ENCODE data around the gene MAPRE3. TPM values are rescaled to one million over a fixed set of nuclear protein-coding genes. Genes with fewer than 3 reads are reported as not detected.

MAPRE3 gene
- total and polyA plus RNA-seq, 5 donors from 2014 or later: 0.38 to 1.7 (median 0.68) TPM

GRCh38 chr2:27039871-27040270 lies 69.4 kb downstream of the MAPRE3 start:
- H3K27me3 ChIP-seq (ENCODE audit: control insufficient read depth, insufficient read depth, low read length): no peaks in the 10 kb centered on the region
- no peak overlapping the region for H3K4me3 ChIP-seq (ENCODE audit: low read depth, low read length)
- Mint-ChIP-seq H3K27ac (no peak overlapping the region), H3K4me1 (peaks cover 0 to 12% (median 5%) of the 10 kb centered on the region in 4 donors), H3K4me3 (no peak overlapping the region), H3K36me3 (peaks cover 37% of the 10 kb centered on the region), H3K9me3 (no peaks in the 10 kb centered on the region), H3K27me3 (no peaks in the 10 kb centered on the region)
- H3K9me3 ChIP-seq (ENCODE audit: control insufficient read depth in 2 of 2, low read length in 2 of 2): no peaks in the 10 kb centered on the region
- DNase-seq: no peak
- H3K36me3 ChIP-seq (ENCODE audit: control insufficient read depth, insufficient read depth, low read length): peaks cover 60% of the 10 kb centered on the region
- ATAC-seq (ENCODE audit: low read depth in 2 of 2): no peak
- no peaks in the 10 kb centered on the region for H3K4me1 ChIP-seq (ENCODE audit: control insufficient read depth, insufficient read depth, low read length, poor library complexity, severe bottlenecking)
- no peak overlapping the region for H3K27ac ChIP-seq (ENCODE audit: insufficient read depth, low read length, poor library complexity, severe bottlenecking)

DNA sequence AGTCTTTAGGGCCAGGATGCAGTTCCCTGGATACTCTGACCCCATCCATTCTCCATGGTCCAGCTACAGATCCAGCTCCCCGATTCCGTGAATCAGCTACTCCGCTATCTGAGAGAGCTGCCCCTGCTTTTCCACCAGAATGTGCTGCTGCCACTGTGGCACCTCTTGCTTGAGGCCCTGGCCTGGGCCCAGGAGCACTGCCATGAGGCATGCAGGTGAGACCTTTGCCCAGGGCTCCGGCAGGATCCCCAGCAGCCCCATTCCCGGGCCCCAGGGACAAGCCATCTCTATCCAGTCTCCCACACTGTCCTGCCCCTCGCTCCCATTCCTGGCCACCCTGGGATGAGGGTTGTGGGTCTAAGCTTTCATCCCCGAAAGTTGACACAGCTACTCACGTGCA lies 69.8 kb downstream of the MAPRE3 start:
- no peak for ATAC-seq (ENCODE audit: low read depth in 2 of 2)
- H3K9me3 ChIP-seq (ENCODE audit: control insufficient read depth in 2 of 2, low read length in 2 of 2): no peaks in the 10 kb centered on the region
- no peaks in the 10 kb centered on the region for H3K9me3 Mint-ChIP-seq
- no peaks in the 10 kb centered on the region for H3K4me1 ChIP-seq (ENCODE audit: control insufficient read depth, insufficient read depth, low read length, poor library complexity, severe bottlenecking)
- H3K27me3 Mint-ChIP-seq: no peaks in the 10 kb centered on the region
- H3K4me3 ChIP-seq (ENCODE audit: low read depth, low read length): no peak overlapping the region
- no peak overlapping the region for H3K27ac ChIP-seq (ENCODE audit: insufficient read depth, low read length, poor library complexity, severe bottlenecking)
- H3K4me3 Mint-ChIP-seq: no peak overlapping the region
- no peak overlapping the region for H3K27ac Mint-ChIP-seq
- H3K4me1 Mint-ChIP-seq: peaks cover 0 to 8% (median 2%) of the 10 kb centered on the region in 4 donors
- DNase-seq: no peak
- peaks cover 37% of the 10 kb centered on the region for H3K36me3 Mint-ChIP-seq
- no peaks in the 10 kb centered on the region for H3K27me3 ChIP-seq (ENCODE audit: control insufficient read depth, insufficient read depth, low read length)
- H3K36me3 ChIP-seq (ENCODE audit: control insufficient read depth, insufficient read depth, low read length): peaks cover 59% of the 10 kb centered on the region

GRCh38 chr2:27041752-27042151 lies 71.3 kb downstream of the MAPRE3 start:
- H3K27me3 Mint-ChIP-seq: no peaks in the 10 kb centered on the region
- H3K9me3 ChIP-seq (ENCODE audit: control insufficient read depth in 2 of 2, low read length in 2 of 2): no peaks in the 10 kb centered on the region
- H3K4me3 Mint-ChIP-seq: no peak overlapping the region
- H3K27me3 ChIP-seq (ENCODE audit: control insufficient read depth, insufficient read depth, low read length): no peaks in the 10 kb centered on the region
- H3K4me1 Mint-ChIP-seq: peaks cover 0 to 3% (median under 1%) of the 10 kb centered on the region in 4 donors
- peaks cover 31% of the 10 kb centered on the region for H3K36me3 Mint-ChIP-seq
- H3K4me1 ChIP-seq (ENCODE audit: control insufficient read depth, insufficient read depth, low read length, poor library complexity, severe bottlenecking): no peaks in the 10 kb centered on the region
- H3K27ac ChIP-seq (ENCODE audit: insufficient read depth, low read length, poor library complexity, severe bottlenecking): no peak overlapping the region
- H3K27ac Mint-ChIP-seq: peak overlapping the region in 1 of 3 donors; percentile 73
- no peak for DNase-seq
- H3K36me3 ChIP-seq (ENCODE audit: control insufficient read depth, insufficient read depth, low read length): peaks cover 44% of the 10 kb centered on the region
- no peak overlapping the region for H3K4me3 ChIP-seq (ENCODE audit: low read depth, low read length)
- ATAC-seq (ENCODE audit: low read depth in 2 of 2): no peak
- H3K9me3 Mint-ChIP-seq: no peaks in the 10 kb centered on the region

DNA sequence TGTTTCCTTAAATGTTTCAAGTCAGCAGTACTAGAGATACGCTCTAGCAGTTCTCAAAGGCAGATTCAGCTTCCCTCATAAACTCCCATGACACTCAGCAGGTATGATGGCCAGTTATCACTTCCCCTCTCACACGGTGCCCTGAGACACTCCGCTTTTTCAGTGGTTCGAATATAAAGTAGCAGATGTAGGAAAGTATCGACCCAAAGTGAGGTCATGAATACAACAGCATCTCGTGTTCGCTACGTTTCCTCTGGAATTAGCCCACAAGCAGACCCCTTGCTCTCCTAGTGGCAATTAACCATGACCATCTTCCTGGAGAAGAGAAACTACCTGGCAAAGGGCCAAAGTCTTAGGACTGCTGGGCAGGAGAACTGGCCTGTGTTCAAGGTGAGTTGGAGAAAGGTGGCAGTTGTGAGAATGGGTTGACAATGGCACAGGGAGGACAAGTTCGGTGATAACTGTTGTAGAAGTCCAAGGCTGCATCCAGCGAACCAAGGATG lies 71.8 kb downstream of the MAPRE3 start:
- H3K27ac ChIP-seq (ENCODE audit: insufficient read depth, low read length, poor library complexity, severe bottlenecking): no peak overlapping the region
- H3K4me3 ChIP-seq (ENCODE audit: low read depth, low read length): no peak overlapping the region

GRCh38 chr2:27042985-27043634 lies 72.7 kb downstream of the MAPRE3 start:
- Histone ChIP-seq H3K4me1 (ENCODE audit: control insufficient read depth, insufficient read depth, low read length, poor library complexity, severe bottlenecking) (no peaks in the 10 kb centered on the region), H3K4me3 (ENCODE audit: low read depth, low read length) (no peak overlapping the region), H3K27me3 (ENCODE audit: control insufficient read depth, insufficient read depth, low read length) (no peaks in the 10 kb centered on the region), H3K36me3 (ENCODE audit: control insufficient read depth, insufficient read depth, low read length) (peaks cover 31% of the 10 kb centered on the region), H3K9me3 (ENCODE audit: control insufficient read depth in 2 of 2, low read length in 2 of 2) (no peaks in the 10 kb centered on the region), H3K27ac (ENCODE audit: insufficient read depth, low read length, poor library complexity, severe bottlenecking) (no peak overlapping the region)
- DNase-seq: no peak
- Mint-ChIP-seq H3K4me1 (peaks cover 0 to 3% (median under 1%) of the 10 kb centered on the region in 4 donors), H3K27me3 (peaks cover under 1% of the 10 kb centered on the region), H3K9me3 (no peaks in the 10 kb centered on the region), H3K4me3 (no peak overlapping the region), H3K27ac (peak overlapping the region in 1 of 3 donors; percentile 32), H3K36me3 (peaks cover 20% of the 10 kb centered on the region)
- ATAC-seq (ENCODE audit: low read depth in 2 of 2): no peak

More for the DNA sequence above, 71.8 kb downstream of the MAPRE3 start:
- no peaks in the 10 kb centered on the region for H3K27me3 ChIP-seq (ENCODE audit: control insufficient read depth, insufficient read depth, low read length)
- Mint-ChIP-seq H3K27ac (peak overlapping the region in 1 of 3 donors; percentile 20), H3K36me3 (peaks cover 26% of the 10 kb centered on the region), H3K27me3 (no peaks in the 10 kb centered on the region), H3K4me3 (no peak overlapping the region), H3K4me1 (peaks cover 0 to 3% (median under 1%) of the 10 kb centered on the region in 4 donors), H3K9me3 (no peaks in the 10 kb centered on the region)
- H3K4me1 ChIP-seq (ENCODE audit: control insufficient read depth, insufficient read depth, low read length, poor library complexity, severe bottlenecking): no peaks in the 10 kb centered on the region
- DNase-seq: no peak
- H3K9me3 ChIP-seq (ENCODE audit: control insufficient read depth in 2 of 2, low read length in 2 of 2): no peaks in the 10 kb centered on the region
- peaks cover 40% of the 10 kb centered on the region for H3K36me3 ChIP-seq (ENCODE audit: control insufficient read depth, insufficient read depth, low read length)
- ATAC-seq (ENCODE audit: low read depth in 2 of 2): peak in 1 of 2 donors; percentile 64

DNA sequence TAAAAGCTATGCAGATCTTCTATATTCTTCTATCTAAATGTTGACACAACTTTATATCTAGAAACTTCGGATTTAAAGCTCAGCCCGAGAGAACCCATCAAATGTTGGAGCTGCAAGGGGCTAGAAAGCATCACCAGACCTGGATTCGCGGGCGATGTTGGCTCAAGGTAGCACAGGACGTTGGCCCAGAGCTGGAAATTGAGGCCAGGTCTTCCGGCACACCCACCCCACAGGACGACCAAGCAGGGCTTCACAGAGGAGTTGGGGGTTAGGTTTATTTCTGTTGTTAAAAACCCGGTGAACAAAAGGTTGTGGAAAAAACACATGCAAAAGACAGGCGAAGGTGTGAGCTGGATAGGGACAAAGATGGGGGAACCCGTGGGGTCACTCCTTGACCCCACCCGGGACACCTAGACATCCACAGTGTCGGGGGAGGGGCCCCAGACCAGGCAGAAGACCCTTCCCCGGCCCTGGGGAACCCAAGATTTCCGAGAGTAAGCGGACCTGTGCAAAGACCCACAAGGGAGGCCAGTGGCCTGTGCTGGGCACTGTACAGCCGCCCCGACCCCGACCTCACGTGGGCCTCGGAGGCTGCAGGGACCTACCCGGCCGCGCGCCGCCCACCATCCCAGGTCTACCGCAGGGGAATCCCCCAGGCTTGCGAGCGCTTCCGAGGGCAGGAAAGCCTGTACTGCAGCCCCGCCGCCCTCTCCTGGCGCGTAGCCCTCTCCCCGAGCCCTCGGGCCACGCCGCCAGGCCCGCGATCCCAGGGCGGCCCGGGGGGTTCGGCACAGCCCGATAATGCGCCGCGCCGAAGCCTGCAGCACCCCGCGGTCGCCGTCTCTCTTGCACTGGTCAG lies 79.2 kb downstream of the MAPRE3 start:
- Mint-ChIP-seq H3K36me3 (peaks cover 8% of the 10 kb centered on the region), H3K4me1 (peaks cover 11 to 25% (median 15%) of the 10 kb centered on the region in 4 donors), H3K9me3 (peaks cover 0 to 9% (median 3%) of the 10 kb centered on the region in 7 donors), H3K4me3 (peak overlapping the region; percentile 98 to 99 (median 99)), H3K27ac (peak overlapping the region; percentile 99 to 100 (median 100)), H3K27me3 (peaks cover 22% of the 10 kb centered on the region)
- Histone ChIP-seq H3K27me3 (ENCODE audit: control insufficient read depth, insufficient read depth, low read length) (no peaks in the 10 kb centered on the region), H3K4me1 (ENCODE audit: control insufficient read depth, insufficient read depth, low read length, poor library complexity, severe bottlenecking) (peaks cover 14% of the 10 kb centered on the region), H3K9me3 (ENCODE audit: control insufficient read depth in 2 of 2, low read length in 2 of 2) (no peaks in the 10 kb centered on the region), H3K36me3 (ENCODE audit: control insufficient read depth, insufficient read depth, low read length) (peaks cover 4% of the 10 kb centered on the region), H3K27ac (ENCODE audit: insufficient read depth, low read length, poor library complexity, severe bottlenecking) (peak overlapping the region; percentile 87), H3K4me3 (ENCODE audit: low read depth, low read length) (peak overlapping the region; percentile 96)
- ATAC-seq (ENCODE audit: low read depth in 2 of 2) (peak; percentile 3 to 4), DNase-seq (peak in 2 of 3 donors; percentile 48 to 54)

DNA sequence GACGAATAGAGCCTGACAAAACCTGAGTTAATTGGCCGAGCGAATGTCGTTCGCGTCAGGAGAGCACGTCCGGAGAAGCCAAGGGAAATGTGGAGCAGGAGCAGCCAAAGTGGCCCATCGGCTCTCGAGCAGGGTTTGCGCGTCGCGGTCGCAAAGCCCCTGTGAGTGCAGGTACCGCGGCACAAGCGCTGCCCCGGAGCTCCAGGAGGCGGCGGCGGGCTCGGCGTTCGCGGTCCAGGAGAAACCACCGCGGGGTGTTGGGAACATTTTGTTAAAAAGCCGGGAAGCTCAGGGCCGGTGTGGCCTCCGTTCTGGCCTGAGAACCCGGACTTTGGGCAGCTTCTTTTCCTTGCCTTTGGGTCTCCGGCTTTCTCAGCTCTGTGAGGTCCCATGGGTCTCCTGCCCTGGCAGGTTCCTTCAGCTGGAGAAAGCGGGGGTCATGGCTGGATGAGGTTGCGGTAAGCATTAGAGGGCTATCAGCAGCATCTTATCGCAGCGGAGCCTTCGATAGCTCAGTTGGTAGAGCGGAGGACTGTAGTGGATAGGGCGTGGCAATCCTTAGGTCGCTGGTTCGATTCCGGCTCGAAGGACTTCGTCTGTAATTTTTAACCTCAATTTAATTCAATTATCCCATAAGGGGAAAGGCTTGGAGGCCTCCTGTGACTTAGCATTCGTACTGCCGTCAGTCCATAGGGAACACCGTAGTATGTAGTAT lies 80.0 kb downstream of the MAPRE3 start:
- Mint-ChIP-seq H3K27ac (peak overlapping the region; percentile 99 to 100 (median 100)), H3K36me3 (peaks cover 11% of the 10 kb centered on the region), H3K9me3 (peaks cover 0 to 9% (median 3%) of the 10 kb centered on the region in 7 donors), H3K4me3 (peak overlapping the region; percentile 98 to 99 (median 99)), H3K27me3 (peaks cover 22% of the 10 kb centered on the region), H3K4me1 (peaks cover 11 to 25% (median 15%) of the 10 kb centered on the region in 4 donors)
- Histone ChIP-seq H3K27ac (ENCODE audit: insufficient read depth, low read length, poor library complexity, severe bottlenecking) (peak overlapping the region; percentile 87), H3K36me3 (ENCODE audit: control insufficient read depth, insufficient read depth, low read length) (peaks cover 8% of the 10 kb centered on the region), H3K9me3 (ENCODE audit: control insufficient read depth in 2 of 2, low read length in 2 of 2) (no peaks in the 10 kb centered on the region), H3K4me3 (ENCODE audit: low read depth, low read length) (peak overlapping the region; percentile 96), H3K4me1 (ENCODE audit: control insufficient read depth, insufficient read depth, low read length, poor library complexity, severe bottlenecking) (peaks cover 14% of the 10 kb centered on the region), H3K27me3 (ENCODE audit: control insufficient read depth, insufficient read depth, low read length) (no peaks in the 10 kb centered on the region)
- peak; percentile 58 to 63 for ATAC-seq (ENCODE audit: low read depth in 2 of 2)
- peak; percentile 83 to 94 (median 92) for DNase-seq
